Hepatocyte (in vitro differentiated cells): ENCODE results near the gene LRCH4.

Source experiments
- CTCF ChIP-seq: fragments of 200-600 bp; sonication (generic); IDR thresholded peaks from 2 replicates; pipeline ENCODE4 v1.5.1; 2016; ENCODE audit warnings: antibody characterized with exemption, mild to moderate bottlenecking; ENCODE audit not compliant: poor library complexity
- EZH2 ChIP-seq: fragments of 200-600 bp; sonication (generic); IDR thresholded peaks from 2 replicates; pipeline ENCODE4 v1.6.1; 2016; ENCODE audit warnings: antibody characterized with exemption, mild to moderate bottlenecking, borderline replicate concordance

- no peak for TF ChIP-seq CTCF
- no peak for TF ChIP-seq EZH2
Observed at GRCh38 chr7:100577103-100577502, 8.8 kb downstream of the LRCH4 start.
